HG02623 (cell line): ENCODE measurements around the gene OR13C5.

Experiments used
- ATAC-seq: cut with Tn5 transposase; IDR thresholded peaks from one replicate; pipeline ENCODE4 v1.9.1; 2021; ENCODE audit warnings: moderate library complexity; ENCODE audit not compliant: unreplicated experiment

The OR13C5 gene

GRCh38 chr9:104555521-104555920 is 43.7 kb downstream of the OR13C5 start:
- ATAC-seq: no peak

GRCh38 chr9:104553261-104553660 is 46.0 kb downstream of the OR13C5 start:
- ATAC-seq: no peak
